DMS 273 (cell line): Measurements from ENCODE around the gene FNDC11.
"Not testable (repeated sequence)": the region's sequence is repeated elsewhere in the genome, so short reads cannot be mapped to it uniquely, and the experiment has no call there.

Source experiments
- DNase-seq: peaks from one replicate; lab custom pipeline; 2025; ENCODE audit not compliant: unreplicated experiment; lab: John Stamatoyannopoulos, UW

Gene FNDC11

GRCh38 chr20:63565699-63566335, 11.9 kb downstream of the FNDC11 start:
- DNase-seq = no peak

- DNase-seq = no peak
Measured at GRCh38 chr20:63566395-63567135, 12.6 kb downstream of the FNDC11 start.

GRCh38 chr20:63567136-63567385, 13.1 kb downstream of the FNDC11 start:
- DNase-seq = no peak

GRCh38 chr20:63567386-63568169, 13.6 kb downstream of the FNDC11 start:
- DNase-seq = no peak

DNA sequence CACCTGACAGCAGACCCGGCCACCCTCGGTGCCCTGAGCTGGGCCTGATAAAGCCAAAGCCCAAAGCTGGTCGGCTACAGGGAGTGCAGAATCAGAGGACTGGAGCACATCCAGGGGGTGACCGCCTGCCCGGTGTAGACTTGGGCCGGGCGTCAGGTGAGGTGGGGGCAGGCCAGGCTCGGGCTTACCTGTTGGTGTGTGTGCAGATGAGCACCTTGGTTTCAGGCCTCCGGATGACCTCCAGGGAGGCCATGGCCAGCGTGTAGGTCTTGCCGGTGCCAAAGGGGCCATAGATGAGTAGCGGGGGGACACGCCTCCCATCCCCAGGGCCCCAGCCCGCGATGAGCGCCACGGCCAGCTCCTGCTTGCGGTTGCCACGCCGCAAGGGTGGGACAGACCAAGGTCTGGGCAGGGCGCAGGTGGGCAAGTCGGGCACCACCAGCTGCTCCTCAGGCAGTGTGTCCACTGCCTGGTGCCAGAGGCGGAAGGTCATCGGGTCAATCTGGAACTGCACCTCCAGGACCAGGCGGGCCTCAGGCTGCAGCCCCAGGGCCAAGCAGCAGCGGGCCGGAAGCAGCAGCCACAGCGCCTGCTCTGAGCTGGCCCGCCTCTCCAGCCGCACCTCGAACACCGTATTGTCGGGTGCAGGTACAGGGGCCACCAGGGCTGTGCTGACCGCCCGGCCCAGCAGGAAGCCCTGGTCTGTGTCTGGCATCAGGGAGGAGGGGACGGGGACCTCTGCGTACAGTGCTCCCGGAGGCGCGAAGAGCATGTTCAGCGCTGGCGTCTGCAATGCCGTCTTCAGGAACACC, 14.4 kb downstream of the FNDC11 start:
- no peak for DNase-seq

GRCh38 chr20:63568986-63569949, 15.3 kb downstream of the FNDC11 start:
- DNase-seq = peak; percentile 47

DNA sequence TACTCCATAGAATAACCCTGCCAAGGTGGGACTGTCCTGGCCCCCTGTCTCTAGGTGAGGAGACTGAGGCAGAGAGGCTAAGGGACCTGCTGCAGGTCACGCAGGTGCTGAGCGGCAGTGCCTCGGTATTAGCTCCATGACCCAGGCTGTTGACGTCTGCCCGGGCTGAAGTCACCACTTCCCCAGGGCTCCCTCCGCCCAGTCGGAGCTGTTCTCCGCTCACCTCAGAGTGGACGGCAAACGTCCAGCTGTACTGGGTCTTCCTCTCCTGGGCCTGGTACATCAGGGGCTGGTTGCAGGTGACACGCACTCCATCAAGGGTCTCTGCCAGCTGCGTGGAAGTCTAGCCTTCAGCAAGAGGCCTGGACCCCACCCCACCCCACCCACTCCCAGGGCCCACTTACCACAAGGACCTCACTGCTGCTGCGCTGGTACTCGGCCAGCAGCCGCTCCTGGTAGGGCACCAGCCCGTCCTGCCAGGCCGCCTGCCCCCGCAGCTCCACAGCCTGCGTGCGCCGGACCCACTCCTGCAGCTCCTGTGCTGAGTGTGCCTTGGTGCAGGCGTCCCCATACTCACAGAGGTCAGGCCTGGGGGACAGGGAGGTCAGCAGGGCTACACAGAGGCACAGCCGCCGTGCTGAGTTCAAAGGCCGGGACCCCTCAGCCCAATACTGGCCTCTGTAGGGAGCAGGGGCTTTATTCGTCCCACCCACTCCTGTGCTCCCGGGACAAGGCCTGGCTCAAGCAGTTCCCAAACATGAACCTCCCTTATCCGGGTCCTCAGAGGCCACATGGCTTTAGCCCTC, 16.5 kb downstream of the FNDC11 start:
- no peak for DNase-seq

DNA sequence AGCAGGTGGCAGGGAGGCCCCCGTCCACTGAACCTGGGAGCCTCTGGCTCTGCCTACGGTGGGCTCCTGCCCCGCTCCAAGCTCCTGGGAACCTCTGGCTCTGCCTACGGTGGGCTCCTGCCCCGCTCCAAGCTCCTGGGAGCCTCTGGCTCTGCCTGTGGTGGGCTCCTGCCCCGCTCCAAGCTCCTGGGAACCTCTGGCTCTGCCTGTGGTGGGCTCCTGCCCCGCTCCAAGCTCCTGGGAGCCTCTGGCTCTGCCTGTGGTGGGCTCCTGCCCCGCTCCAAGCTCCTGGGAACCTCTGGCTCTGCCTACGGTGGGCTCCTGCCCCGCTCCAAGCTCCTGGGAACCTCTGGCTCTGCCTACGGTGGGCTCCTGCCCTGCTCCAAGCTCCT, 17.1 kb downstream of the FNDC11 start:
- not testable (repeated sequence) for DNase-seq

DNA sequence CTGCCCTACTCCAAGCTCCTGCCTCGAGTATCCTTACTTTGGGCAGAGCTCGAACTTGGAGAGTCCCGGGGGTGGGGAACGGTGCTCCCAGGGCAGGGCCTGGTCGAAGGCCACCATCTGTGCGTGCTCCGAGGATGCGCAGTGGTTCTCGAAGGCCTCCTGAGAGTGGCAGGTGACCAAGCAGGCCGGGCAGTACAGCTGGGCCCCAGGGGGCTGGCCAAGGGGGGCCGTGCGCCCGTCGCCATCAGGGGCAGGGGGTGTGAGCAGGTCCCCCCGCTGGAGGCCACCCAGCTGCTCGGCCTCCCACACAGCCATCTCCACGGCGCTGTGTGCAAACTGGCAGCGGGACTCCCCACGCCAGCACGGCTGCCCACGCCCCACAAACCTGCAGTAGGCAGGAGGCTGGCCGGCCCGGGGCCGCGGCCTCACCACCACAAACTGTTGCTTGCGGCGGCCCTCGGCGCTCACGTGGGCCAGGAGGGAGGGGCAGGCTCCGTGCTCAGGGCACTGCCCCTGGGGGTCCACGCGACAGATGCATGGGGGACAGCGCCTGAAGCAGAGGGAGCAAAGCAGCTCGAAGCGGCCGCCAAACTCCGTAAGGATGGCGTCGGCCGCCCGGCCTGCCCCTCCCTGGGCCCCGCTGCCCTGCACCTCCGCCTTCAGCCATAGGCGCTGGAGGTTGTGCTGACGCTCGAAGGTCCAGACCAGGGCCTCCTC, 18.3 kb downstream of the FNDC11 start:
- DNase-seq = no peak

GRCh38 chr20:63572788-63573646, 19.1 kb downstream of the FNDC11 start:
- no peak for DNase-seq

DNA sequence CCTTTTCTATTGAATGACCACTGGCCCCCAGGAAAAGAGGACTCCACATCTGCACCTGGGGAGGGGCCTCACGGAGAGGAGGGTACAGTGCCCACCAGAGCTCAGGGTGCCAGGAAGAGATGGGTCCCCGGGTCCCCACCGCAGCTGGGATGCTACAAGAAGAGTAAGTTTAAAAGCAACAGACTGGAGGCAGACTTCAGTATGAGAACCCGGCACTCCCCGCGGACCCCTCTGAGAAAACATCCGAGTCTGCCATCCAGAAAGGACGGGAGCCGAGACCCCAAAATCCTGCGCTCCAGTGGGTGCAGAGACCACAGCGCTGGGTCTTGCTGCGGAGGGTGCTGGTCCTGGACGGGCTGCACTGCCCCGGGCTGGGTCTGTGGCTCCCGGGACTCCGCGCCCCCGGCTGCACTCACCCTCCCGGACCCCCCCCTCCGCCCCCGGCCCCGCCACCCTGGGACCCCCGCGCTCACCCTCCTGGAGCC, 19.7 kb downstream of the FNDC11 start:
- DNase-seq = no peak

DNA sequence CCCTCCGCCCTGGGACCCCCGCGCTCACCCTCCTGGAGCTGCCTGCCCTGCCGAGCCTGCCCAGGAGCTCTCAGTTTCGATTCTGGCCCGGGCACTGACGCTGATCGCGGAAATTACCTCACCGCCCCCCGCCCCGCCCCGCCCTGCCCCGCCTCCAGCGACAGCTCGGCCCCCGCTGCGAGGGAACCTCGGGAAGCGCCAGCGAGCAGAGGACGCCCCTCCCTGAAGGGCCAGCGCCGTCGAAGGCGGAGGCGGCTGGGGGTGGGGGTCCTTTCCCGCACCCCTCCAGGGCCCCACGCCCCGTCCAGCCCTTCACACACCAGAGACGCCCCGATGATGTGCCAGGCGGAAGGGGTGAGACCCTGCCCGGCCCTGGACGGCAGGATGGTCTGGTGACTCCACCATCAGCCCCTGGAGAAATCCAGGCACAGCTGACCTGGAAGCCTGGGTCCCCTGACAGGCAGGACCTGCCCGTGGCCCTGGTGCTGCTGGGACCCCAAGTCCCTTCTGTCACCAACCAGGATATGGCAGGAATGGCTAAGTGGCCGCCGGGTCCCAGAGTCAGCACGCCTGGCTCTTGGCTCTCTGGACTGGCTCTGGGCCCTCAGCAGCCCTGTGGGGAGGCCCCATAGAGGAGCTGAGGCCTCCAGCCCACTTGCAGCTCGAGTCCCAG, 20.3 kb downstream of the FNDC11 start, which contains the start of gene HELZ2:
HELZ2 (minus strand) TSS at position 84 of the 673 bp plus-strand sequence. CDS start 1,854 bp downstream, outside the sequence.
- DNase-seq = peak; percentile 84

GRCh38 chr20:63574829-63575743, 21.1 kb downstream of the FNDC11 start:
- no peak for DNase-seq

DNA sequence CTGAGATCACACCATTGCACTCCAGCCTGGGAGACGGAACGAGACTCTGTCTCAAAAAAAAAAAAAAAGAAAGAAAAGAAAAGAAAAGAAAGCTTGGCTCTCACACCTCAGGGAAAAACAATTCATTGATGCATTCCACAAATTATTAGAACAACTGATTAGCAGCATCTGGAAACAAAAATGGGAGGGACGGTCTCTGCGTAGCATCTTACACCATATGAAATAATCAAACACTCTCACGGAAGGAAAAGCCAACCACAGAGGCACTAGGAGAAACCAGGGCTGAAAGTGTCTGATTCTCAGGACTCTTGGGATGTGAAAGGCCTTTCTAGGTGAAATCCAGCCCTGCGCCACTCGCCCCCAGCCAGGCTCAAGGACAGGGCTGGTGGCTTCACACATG, 22.4 kb downstream of the FNDC11 start:
- no peak for DNase-seq

- DNase-seq = peak; percentile 67
Measured at GRCh38 chr20:63577317-63577894, 23.4 kb downstream of the FNDC11 start.
